ENCODE data around the gene IFTAP.

- TF ChIP-seq POLR2A (IDR thresholded peaks at IDR 0.05) (no peak), CTCF (IDR thresholded peaks at IDR 0.05) (no peak)
Measured at GRCh38 chr11:36574486-36574885, 19.8 kb upstream of the IFTAP start.
